IMR-90 (cell line): ENCODE results near the gene ARHGEF16. TPM values are rescaled to one million over a fixed set of nuclear protein-coding genes. Genes with fewer than 3 reads are reported as not detected.

Experiments used
- ATAC-seq: fragments of 200-7000 bp; cut with Tn5 transposase; 2 replicates; pipeline ENCODE4 v1.9.1; 2020; ENCODE audit warnings: low read depth, mild to moderate bottlenecking, moderate library complexity
- BruUV-seq: library from RNA; stranded (reverse); fragments of 400-500 nt; replicated peaks from 2 replicates; lab custom pipeline; 2021; lab: Mats Ljungman, UMichigan
- CTCF ChIA-PET: fragments of 300-600 bp; formaldehyde crosslinking; extraction: SDS; loops from one replicate; lab custom pipeline; 2021; ENCODE audit warnings: antibody characterized with exemption; lab: Yijun Ruan, JAX
- POLR2A ChIA-PET: fragments of 300-600 bp; sonication (Branson Sonifier 250); formaldehyde crosslinking; loops from one replicate; lab custom pipeline; 2022; ENCODE audit warnings: antibody characterized with exemption; ENCODE audit not compliant: unreplicated experiment; lab: Charles Lee
- DNase-seq: peaks from one replicate; pipeline ENCODE4 v3.0.0; 2013
- H2AFZ ChIP-seq: replicated peaks from 2 replicates; pipeline ENCODE3; 2013; ENCODE audit warnings: low read length, mild to moderate bottlenecking; ENCODE audit not compliant: poor library complexity
- H2AK5ac ChIP-seq: 2 replicates; pipeline ENCODE4 v1.6.1; 2013; ENCODE audit warnings: low read depth, low read length, inconsistent platforms
- H2AK9ac ChIP-seq: replicated peaks from 2 replicates; pipeline ENCODE3; 2013; ENCODE audit warnings: mild to moderate bottlenecking, low read depth, low read length, moderate library complexity; ENCODE audit not compliant: poor library complexity
- H2BK120ac ChIP-seq: 2 replicates; pipeline ENCODE4 v1.6.1; 2013; ENCODE audit warnings: low read depth, low read length, inconsistent platforms
- H2BK15ac ChIP-seq: 3 replicates; pipeline ENCODE4 v1.6.1; 2013; ENCODE audit warnings: low read depth, low read length, inconsistent platforms
- H2BK20ac ChIP-seq: 2 replicates; pipeline ENCODE4 v1.6.1; 2013; ENCODE audit warnings: low read depth, mild to moderate bottlenecking, inconsistent platforms, low read length, moderate library complexity
- H2BK5ac ChIP-seq: 2 replicates; pipeline ENCODE4 v1.6.1; 2013; ENCODE audit warnings: mild to moderate bottlenecking, low read depth, low read length, inconsistent platforms; ENCODE audit not compliant: poor library complexity, severe bottlenecking
- H3K14ac ChIP-seq: replicated peaks from 2 replicates; pipeline ENCODE4 v1.6.1; 2013; ENCODE audit warnings: low read depth, low read length, inconsistent platforms
- H3K18ac ChIP-seq: 2 replicates; pipeline ENCODE4 v1.6.1; 2013; ENCODE audit warnings: low read depth, low read length, control low read depth
- H3K23ac ChIP-seq: 2 replicates; pipeline ENCODE4 v1.6.1; 2013; ENCODE audit warnings: low read depth, low read length, inconsistent platforms
- H3K27ac ChIP-seq: 2 replicates; pipeline ENCODE4 v1.5.1; 2013; ENCODE audit warnings: mild to moderate bottlenecking, control low read depth, low read length; ENCODE audit not compliant: insufficient read depth
- H3K27me3 ChIP-seq: 2 replicates; pipeline ENCODE4 v1.6.1; 2013; ENCODE audit warnings: low read length; ENCODE audit not compliant: control insufficient read depth, insufficient read depth
- H3K36me3 ChIP-seq: 2 replicates; pipeline ENCODE4 v1.6.1; 2013; ENCODE audit warnings: low read length, mixed read lengths; ENCODE audit not compliant: control insufficient read depth, insufficient read depth
- H3K4ac ChIP-seq: 2 replicates; pipeline ENCODE4 v1.6.1; 2013; ENCODE audit warnings: low read depth, low read length, inconsistent platforms
- H3K4me1 ChIP-seq: 2 replicates; pipeline ENCODE4 v1.6.1; 2013; ENCODE audit warnings: low read length, mixed read lengths; ENCODE audit not compliant: control insufficient read depth, insufficient read depth
- H3K4me2 ChIP-seq: 2 replicates; pipeline ENCODE4 v1.6.1; 2013; ENCODE audit warnings: low read depth, mild to moderate bottlenecking, control low read depth, low read length, moderate library complexity
- H3K4me3 ChIP-seq: 2 replicates; pipeline ENCODE4 v1.5.1; 2013; ENCODE audit warnings: low read depth, mild to moderate bottlenecking, control low read depth, low read length, moderate library complexity; ENCODE audit not compliant: insufficient read depth
- H3K56ac ChIP-seq: 2 replicates; pipeline ENCODE4 v1.6.1; 2013; ENCODE audit warnings: low read length, inconsistent platforms; ENCODE audit not compliant: insufficient read depth; ENCODE audit errors: extremely low read depth
- H3K79me1 ChIP-seq, 2 experiments: 2 replicates each; pipeline ENCODE4 v1.6.1; 2013; ENCODE audit warnings: low read length in 2 of 2, inconsistent platforms in 1 of 2, low read depth in 1 of 2
- H3K9ac ChIP-seq: 2 replicates; pipeline ENCODE4 v1.6.1; 2013; ENCODE audit warnings: low read depth, low read length, control low read depth
- H3K9me1 ChIP-seq: 2 replicates; pipeline ENCODE4 v1.6.1; 2013; ENCODE audit warnings: low read length, inconsistent platforms; ENCODE audit not compliant: insufficient read depth
- H3K9me3 ChIP-seq: 2 replicates; pipeline ENCODE4 v1.6.1; 2013; ENCODE audit warnings: low read length; ENCODE audit not compliant: control insufficient read depth, insufficient read depth
- H4K20me1 ChIP-seq: 2 replicates; pipeline ENCODE4 v1.6.1; 2013; ENCODE audit warnings: low read length, inconsistent platforms; ENCODE audit not compliant: insufficient read depth
- H4K5ac ChIP-seq: 2 replicates; pipeline ENCODE4 v1.6.1; 2013; ENCODE audit warnings: mild to moderate bottlenecking, low read depth, low read length, control low read depth
- H4K8ac ChIP-seq, 2 experiments: 2 replicates each; pipeline ENCODE4 v1.6.1; 2013; ENCODE audit warnings: low read depth in 2 of 2, low read length in 2 of 2, control low read depth in 1 of 2, inconsistent platforms in 1 of 2
- H4K91ac ChIP-seq: 2 replicates; pipeline ENCODE4 v1.6.1; 2013; ENCODE audit warnings: low read depth, low read length, inconsistent platforms; ENCODE audit not compliant: insufficient read depth
- BHLHE40 ChIP-seq: fragments of 150-350 bp; IDR thresholded peaks from 2 replicates; pipeline ENCODE4 v1.6.1; 2016; ENCODE audit warnings: mild to moderate bottlenecking, low read depth, low read length
- MAFK ChIP-seq: IDR thresholded peaks from 2 replicates; pipeline ENCODE4 v1.6.1; 2012; ENCODE audit warnings: low read depth, low read length, improper control_type of control experiment
- MXI1 ChIP-seq: IDR thresholded peaks from 2 replicates; pipeline ENCODE4 v1.6.1; 2012; ENCODE audit warnings: low read depth, mild to moderate bottlenecking, low read length, moderate library complexity, borderline replicate concordance
- RCOR1 ChIP-seq: IDR thresholded peaks from 2 replicates; pipeline ENCODE4 v1.6.1; 2012; ENCODE audit warnings: mild to moderate bottlenecking, low read length, improper control_type of control experiment; ENCODE audit not compliant: insufficient replicate concordance
- SMC3 ChIP-seq: fragments of 150-350 bp; IDR thresholded peaks from 2 replicates; pipeline ENCODE4 v1.6.1; 2016; ENCODE audit warnings: low read depth, mild to moderate bottlenecking, antibody characterized with exemption, low read length, moderate library complexity
- USF2 ChIP-seq: fragments of 150-350 bp; IDR thresholded peaks from 2 replicates; pipeline ENCODE4 v1.6.1; 2017; ENCODE audit warnings: mild to moderate bottlenecking, antibody characterized with exemption, low read length, low read depth
- WGBS, 2 experiments: methylation state at CpG; one replicate each; pipeline versions ENCODE4 v1.1.5 to v1.1.7; 2013; ENCODE audit warnings: missing lambda C conversion rate in 2 of 2; ENCODE audit not compliant: insufficient read length in 1 of 2; ENCODE audit errors: extremely low coverage in 2 of 2; 5-methylcytosine and 5-hydroxymethylcytosine counted together
- dilution Hi-C: fragments of 300-500 bp; cut with HindIII; formaldehyde crosslinking; loops from one replicate; pipeline ENCODE4 v1.14.3; 2018; ENCODE audit warnings: low sequenced_read_pairs; ENCODE audit not compliant: unreplicated experiment
- in situ Hi-C: fragments of 300-500 bp; cut with MboI; formaldehyde crosslinking; loops from 3 replicates; pipeline ENCODE4 v1.14.3; 2019; ENCODE audit warnings: low sequenced_read_pairs, inconsistent platforms, mixed read lengths
- intact Hi-C: fragments of 100-400 bp; cut with micrococcal nuclease; formaldehyde crosslinking; loops from 2 replicates; pipeline ENCODE4 v1.10.0; 2022
- polyA plus RNA-seq, 3 experiments: library from polyadenylated mRNA; depleted of rRNA; stranded (reverse); fragments of >200 nt; gene quantifications; 2 replicates each; pipeline ENCODE4 v1.2.3, GENCODE V29; 2012; ENCODE audit warnings: low replicate concordance in 1 of 3
- total RNA-seq: library from RNA; depleted of rRNA; stranded (reverse); fragments of >200 nt; gene quantifications from 2 replicates; pipeline ENCODE4 v1.2.3, GENCODE V29; 2012

The ARHGEF16 gene
- total and polyA plus RNA-seq, 2 of the 4 experiments (the other 2 are of a cell fraction), result 0.18 to 0.39 TPM

- Histone ChIP-seq H3K27ac (no peak overlapping the region), H3K14ac (no peak overlapping the region), H4K20me1 (no peaks in the 10 kb centered on the region), H2AFZ (no peak overlapping the region), H3K9ac (no peak overlapping the region), H2BK20ac (no peak overlapping the region), H3K18ac (no peak overlapping the region), H3K4me3 (no peak overlapping the region), H3K9me3 (no peaks in the 10 kb centered on the region), H3K27me3 (no peaks in the 10 kb centered on the region), H2BK15ac (no peak overlapping the region), H3K9me1 (no peaks in the 10 kb centered on the region), H4K8ac (no peak overlapping the region), H2BK5ac (no peak overlapping the region), H3K36me3 (no peaks in the 10 kb centered on the region), H3K79me1 (no peaks in the 10 kb centered on the region), H4K5ac (no peak overlapping the region), H4K91ac (no peak overlapping the region), H2BK120ac (no peak overlapping the region), H3K23ac (no peak overlapping the region), H3K4ac (no peak overlapping the region), H2AK5ac (no peak overlapping the region), H3K56ac (no peak overlapping the region), H3K4me2 (no peak overlapping the region), H3K4me1 (no peaks in the 10 kb centered on the region), H2AK9ac (no peak overlapping the region)
- intact Hi-C loops, result loop anchor here (10.0 kb wide), 1 partner anchor 227 kb away; no protein-coding TSS in a partner anchor
- dilution Hi-C loops, result no loop called here
- no peak for ATAC-seq
- DNase-seq, result no peak
- 83% methylated on average over 7 of the region's 19 CpGs; no CpG with 5 or more reads in 1 of the 2 experiments for WGBS, 2 experiments
- in situ Hi-C loops, result no loop called here
- BruUV-seq, result no TSS peak
- POLR2A ChIA-PET, result no interaction called here
- CTCF ChIA-PET, result no interaction called here
- TF ChIP-seq SMC3 (no peak), MXI1 (no peak), USF2 (no peak), BHLHE40 (no peak), RCOR1 (no peak), MAFK (no peak)
These were observed 43.1 kb downstream of the ARHGEF16 start for GRCh38 chr1:3497521-3497920.
